Measurements from ENCODE around the gene CDK5.

Gene CDK5

GRCh38 chr7:151073990-151074389 is 16.3 kb upstream of the CDK5 start:
- no peak for DNase-seq (ENCODE audit: low spot score)

GRCh38 chr7:151071032-151071866 is 13.6 kb upstream of the CDK5 start:
- DNase-seq (ENCODE audit: low spot score), result no peak

- DNase-seq (ENCODE audit: low spot score), result no peak
Measured at GRCh38 chr7:151070574-151070960, 12.9 kb upstream of the CDK5 start.

- DNase-seq (ENCODE audit: low spot score), result no peak
Measured at GRCh38 chr7:151069841-151070573, 12.3 kb upstream of the CDK5 start.

- no peak for DNase-seq (ENCODE audit: low spot score)
Measured at GRCh38 chr7:151068069-151068773, 10.5 kb upstream of the CDK5 start.

GRCh38 chr7:151066273-151066974 is 8.7 kb upstream of the CDK5 start:
- no peak for DNase-seq (ENCODE audit: low spot score)

- DNase-seq (ENCODE audit: low spot score), result no peak
Measured at GRCh38 chr7:151065516-151065915, 7.8 kb upstream of the CDK5 start.

- no peak for DNase-seq (ENCODE audit: low spot score)
Measured at GRCh38 chr7:151064993-151065392, 7.3 kb upstream of the CDK5 start.

- no peak for DNase-seq (ENCODE audit: low spot score)
Measured at GRCh38 chr7:151064454-151064853, 6.8 kb upstream of the CDK5 start.

GRCh38 chr7:151063212-151063561 is 5.5 kb upstream of the CDK5 start:
- no peak for DNase-seq (ENCODE audit: low spot score)

- DNase-seq (ENCODE audit: low spot score), result peak; percentile 44
Measured at GRCh38 chr7:151062399-151063211, 4.9 kb upstream of the CDK5 start.

GRCh38 chr7:151062111-151062398 is 4.4 kb upstream of the CDK5 start:
- DNase-seq (ENCODE audit: low spot score), result no peak

GRCh38 chr7:151061213-151062110 is 3.8 kb upstream of the CDK5 start:
- no peak for DNase-seq (ENCODE audit: low spot score)

GRCh38 chr7:151060416-151061212 is 2.9 kb upstream of the CDK5 start:
- peak; percentile 58 for DNase-seq (ENCODE audit: low spot score)

- no peak for DNase-seq (ENCODE audit: low spot score)
Measured at GRCh38 chr7:151060113-151060415, 2.4 kb upstream of the CDK5 start.

GRCh38 chr7:151059367-151060112 is 1.8 kb upstream of the CDK5 start, which contains the start of gene SLC4A2:
Gene SLC4A2, plus strand, starts transcription at chr7:151059589. Its CDS starts 2,399 bp downstream, at chr7:151061988.
- peak; percentile 98 for DNase-seq (ENCODE audit: low spot score)

- DNase-seq (ENCODE audit: low spot score), result peak; percentile 22
Measured at GRCh38 chr7:151058781-151059366, 1.2 kb upstream of the CDK5 start.

GRCh38 chr7:151057989-151058780 is 488 bp upstream of the CDK5 start:
- peak; percentile 98 for DNase-seq (ENCODE audit: low spot score)
